HepG2 (cell line): Measurements from ENCODE around the gene ACBD7. TPM values are rescaled to one million over a fixed set of nuclear protein-coding genes. Genes with fewer than 3 reads are reported as not detected.

Experiments
- IRF1 ChIP-seq: sonication (generic); formaldehyde crosslinking; IDR thresholded peaks from 2 replicates; pipeline ENCODE4 v1.4.0; 2020; ENCODE audit warnings: low read depth, mild to moderate bottlenecking, missing genetic modification reagents
- PITX1 ChIP-seq: sonication (generic); formaldehyde crosslinking; IDR thresholded peaks from 2 replicates; pipeline ENCODE4 v1.5.1; 2020; ENCODE audit warnings: mild to moderate bottlenecking, missing genetic modification reagents
- RXRA ChIP-seq: sonication (generic); formaldehyde crosslinking; IDR thresholded peaks from 2 replicates; pipeline ENCODE4 v1.5.1; 2020; ENCODE audit warnings: missing genetic modification reagents
- SMYD3 ChIP-seq: sonication (generic); formaldehyde crosslinking; IDR thresholded peaks from 2 replicates; pipeline ENCODE4 v1.8.1; 2023; ENCODE audit warnings: mild to moderate bottlenecking, missing genetic modification reagents
- TFE3 ChIP-seq: IDR thresholded peaks from 2 replicates; pipeline ENCODE4 v1.6.1; 2016
- THRA ChIP-seq: sonication (generic); formaldehyde crosslinking; IDR thresholded peaks from 2 replicates; pipeline ENCODE4 v1.4.0; 2020; ENCODE audit warnings: missing genetic modification reagents, borderline replicate concordance
- ZBTB42 ChIP-seq: sonication (generic); formaldehyde crosslinking; IDR thresholded peaks from 2 replicates; pipeline ENCODE4 v1.5.0; 2020; ENCODE audit warnings: mild to moderate bottlenecking, missing genetic modification reagents
- ZNF12 ChIP-seq: sonication (generic); formaldehyde crosslinking; IDR thresholded peaks from 2 replicates; pipeline ENCODE4 v1.5.0; 2020; ENCODE audit warnings: missing genetic modification reagents
- ZNF263 ChIP-seq: sonication (generic); formaldehyde crosslinking; IDR thresholded peaks from 2 replicates; pipeline ENCODE4 v1.4.0; 2020; ENCODE audit warnings: missing genetic modification reagents
- ZNF605 ChIP-seq: sonication (generic); formaldehyde crosslinking; IDR thresholded peaks from 2 replicates; pipeline ENCODE4 v1.8.0; 2022; ENCODE audit warnings: mild to moderate bottlenecking, missing genetic modification reagents
- ZNF724P ChIP-seq: sonication (generic); formaldehyde crosslinking; IDR thresholded peaks from 2 replicates; pipeline ENCODE4 v1.8.0; 2022; ENCODE audit warnings: missing genetic modification reagents, borderline replicate concordance
- ZNF75D ChIP-seq: sonication (generic); formaldehyde crosslinking; IDR thresholded peaks from 2 replicates; pipeline ENCODE4 v1.8.1; 2023; ENCODE audit warnings: missing genetic modification reagents, mild to moderate bottlenecking, borderline replicate concordance
- ZNF788 ChIP-seq: sonication (generic); formaldehyde crosslinking; IDR thresholded peaks from 2 replicates; pipeline ENCODE4 v1.5.0; 2020; ENCODE audit warnings: mild to moderate bottlenecking, missing genetic modification reagents, borderline replicate concordance
- polyA plus RNA-seq, 8 experiments: library from polyadenylated mRNA; depleted of rRNA in 3 of 8; stranded (reverse) in 7 of 8; unstranded in 1 of 8; fragments of >200 nt; fragmentation: Illumina TruSeq in 4 of 8; extraction: Trizol in 4 of 8; gene quantifications; 2 replicates each; pipeline versions ENCODE4 v1.2.1 to v1.2.3, GENCODE V29; 2011 to 2016; ENCODE audit warnings: low read depth in 4 of 8, missing spikeins in 1 of 8, mixed read lengths in 1 of 8; ENCODE audit not compliant: insufficient read depth in 1 of 8
- total RNA-seq, 5 experiments: library from RNA; depleted of rRNA; stranded (reverse); fragments of >200 nt; fragmentation: Illumina TruSeq; extraction: Trizol; gene quantifications; 2 replicates each; pipeline ENCODE4 v1.2.3, GENCODE V29; 2016; ENCODE audit warnings: low read depth in 1 of 5
- TF ChIP-seq, protein P1 (sequence below): sonication (generic); formaldehyde crosslinking; IDR thresholded peaks from 2 replicates; pipeline ENCODE4 v1.4.0; 2020; ENCODE audit warnings: low read depth, mild to moderate bottlenecking, missing genetic modification reagents
- TF ChIP-seq, protein P2 (sequence below): sonication (generic); formaldehyde crosslinking; IDR thresholded peaks from 2 replicates; pipeline ENCODE4 v1.4.0; 2020; ENCODE audit warnings: mild to moderate bottlenecking, low read depth, missing genetic modification reagents

ACBD7 gene
- total and polyA plus RNA-seq, 2 of the 13 experiments (the other 11 are each of a cell fraction or from before 2014, with no cell fraction given): 1.4 to 2.6 TPM

- TF ChIP-seq THRA (CRISPR knock-in tag) (peak; percentile 41; the same call in 1 of the 2 replicates), ZNF12 (CRISPR knock-in tag) (no peak), TFE3 (CRISPR knock-in tag) (peak; percentile 66; the same call in 1 of the 2 replicates), PITX1 (CRISPR knock-in tag) (no peak; the same call in 1 of the 2 replicates), SMYD3 (peak; percentile 93; the same call in 1 of the 2 replicates), ZBTB42 (CRISPR knock-in tag) (peak; percentile 74; the same call in 1 of the 2 replicates), RXRA (CRISPR knock-in tag) (peak; percentile 64), ZNF263 (0 out of 2 replicates have a peak, but pooled peaks have one; percentile 46), IRF1 (CRISPR knock-in tag) (peak; percentile 19; the same call in 1 of the 2 replicates), ZNF724P (CRISPR knock-in tag) (peak; percentile 72; the same call in 1 of the 2 replicates), ZNF605 (CRISPR knock-in tag) (peak; percentile 24; the same call in 1 of the 2 replicates), ZNF75D (no peak), ZNF788 (CRISPR knock-in tag) (peak; percentile 52; the same call in 1 of the 2 replicates)
- TF ChIP-seq, protein P1, sequence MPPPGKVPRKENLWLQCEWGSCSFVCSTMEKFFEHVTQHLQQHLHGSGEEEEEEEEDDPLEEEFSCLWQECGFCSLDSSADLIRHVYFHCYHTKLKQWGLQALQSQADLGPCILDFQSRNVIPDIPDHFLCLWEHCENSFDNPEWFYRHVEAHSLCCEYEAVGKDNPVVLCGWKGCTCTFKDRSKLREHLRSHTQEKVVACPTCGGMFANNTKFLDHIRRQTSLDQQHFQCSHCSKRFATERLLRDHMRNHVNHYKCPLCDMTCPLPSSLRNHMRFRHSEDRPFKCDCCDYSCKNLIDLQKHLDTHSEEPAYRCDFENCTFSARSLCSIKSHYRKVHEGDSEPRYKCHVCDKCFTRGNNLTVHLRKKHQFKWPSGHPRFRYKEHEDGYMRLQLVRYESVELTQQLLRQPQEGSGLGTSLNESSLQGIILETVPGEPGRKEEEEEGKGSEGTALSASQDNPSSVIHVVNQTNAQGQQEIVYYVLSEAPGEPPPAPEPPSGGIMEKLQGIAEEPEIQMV (CRISPR knock-in tag): no peak
- TF ChIP-seq, protein P2, sequence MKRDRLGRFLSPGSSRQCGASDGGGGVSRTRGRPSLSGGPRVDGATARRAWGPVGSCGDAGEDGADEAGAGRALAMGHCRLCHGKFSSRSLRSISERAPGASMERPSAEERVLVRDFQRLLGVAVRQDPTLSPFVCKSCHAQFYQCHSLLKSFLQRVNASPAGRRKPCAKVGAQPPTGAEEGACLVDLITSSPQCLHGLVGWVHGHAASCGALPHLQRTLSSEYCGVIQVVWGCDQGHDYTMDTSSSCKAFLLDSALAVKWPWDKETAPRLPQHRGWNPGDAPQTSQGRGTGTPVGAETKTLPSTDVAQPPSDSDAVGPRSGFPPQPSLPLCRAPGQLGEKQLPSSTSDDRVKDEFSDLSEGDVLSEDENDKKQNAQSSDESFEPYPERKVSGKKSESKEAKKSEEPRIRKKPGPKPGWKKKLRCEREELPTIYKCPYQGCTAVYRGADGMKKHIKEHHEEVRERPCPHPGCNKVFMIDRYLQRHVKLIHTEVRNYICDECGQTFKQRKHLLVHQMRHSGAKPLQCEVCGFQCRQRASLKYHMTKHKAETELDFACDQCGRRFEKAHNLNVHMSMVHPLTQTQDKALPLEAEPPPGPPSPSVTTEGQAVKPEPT: peak; percentile 60; the same call in 1 of the 2 replicates
Observed at GRCh38 chr10:15097011-15097812, 8.6 kb upstream of the ACBD7 start, which contains the start of gene RPP38 (continued).
